Neural progenitor cell (in vitro differentiated cells): ENCODE results near the gene UBXN1.

ENCODE experiments used
- EZH2phosphoT487 ChIP-seq: fragments of 200-600 bp; sonication (generic); IDR thresholded peaks from 2 replicates; pipeline ENCODE4 v1.6.1; 2017; ENCODE audit warnings: antibody characterized with exemption
- TF ChIP-seq, protein P1 (sequence below): fragments of 200-600 bp; sonication (generic); IDR thresholded peaks from 2 replicates; pipeline ENCODE4 v1.5.1; 2017; ENCODE audit warnings: antibody characterized with exemption, mild to moderate bottlenecking

DNA sequence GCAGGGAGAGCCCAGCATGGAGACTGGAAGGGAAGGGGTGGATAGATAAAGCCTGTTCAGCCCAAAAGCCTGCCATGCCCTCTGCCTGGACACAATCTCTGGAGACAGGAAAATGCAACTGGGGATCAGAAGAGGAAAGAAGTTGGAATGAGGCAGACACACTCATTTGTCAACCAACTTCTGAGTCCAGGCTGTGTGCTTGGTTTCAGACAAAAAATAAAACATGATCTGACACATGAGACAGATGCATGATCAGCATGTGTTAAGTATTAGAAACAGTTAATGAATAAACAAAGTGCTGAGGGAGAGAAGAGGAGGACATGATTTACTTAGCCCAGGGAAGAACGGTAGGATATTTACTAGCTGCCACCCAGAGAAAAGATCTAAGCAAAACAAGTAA, 9.6 kb upstream of the UBXN1 start:
- TF ChIP-seq, protein P1, sequence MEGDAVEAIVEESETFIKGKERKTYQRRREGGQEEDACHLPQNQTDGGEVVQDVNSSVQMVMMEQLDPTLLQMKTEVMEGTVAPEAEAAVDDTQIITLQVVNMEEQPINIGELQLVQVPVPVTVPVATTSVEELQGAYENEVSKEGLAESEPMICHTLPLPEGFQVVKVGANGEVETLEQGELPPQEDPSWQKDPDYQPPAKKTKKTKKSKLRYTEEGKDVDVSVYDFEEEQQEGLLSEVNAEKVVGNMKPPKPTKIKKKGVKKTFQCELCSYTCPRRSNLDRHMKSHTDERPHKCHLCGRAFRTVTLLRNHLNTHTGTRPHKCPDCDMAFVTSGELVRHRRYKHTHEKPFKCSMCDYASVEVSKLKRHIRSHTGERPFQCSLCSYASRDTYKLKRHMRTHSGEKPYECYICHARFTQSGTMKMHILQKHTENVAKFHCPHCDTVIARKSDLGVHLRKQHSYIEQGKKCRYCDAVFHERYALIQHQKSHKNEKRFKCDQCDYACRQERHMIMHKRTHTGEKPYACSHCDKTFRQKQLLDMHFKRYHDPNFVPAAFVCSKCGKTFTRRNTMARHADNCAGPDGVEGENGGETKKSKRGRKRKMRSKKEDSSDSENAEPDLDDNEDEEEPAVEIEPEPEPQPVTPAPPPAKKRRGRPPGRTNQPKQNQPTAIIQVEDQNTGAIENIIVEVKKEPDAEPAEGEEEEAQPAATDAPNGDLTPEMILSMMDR, result no peak
- no peak for TF ChIP-seq EZH2phosphoT487
